ENCODE data around the gene RPL18A. TPM values are rescaled to one million over a fixed set of nuclear protein-coding genes. Genes with fewer than 3 reads are reported as not detected.

RPL18A gene
- total and polyA plus RNA-seq, 2 of the 13 experiments (the other 11 are each of a cell fraction or from before 2014, with no cell fraction given): 1,471 to 2,004 TPM

- TF ChIP-seq ZNF572 (CRISPR knock-in tag; IDR thresholded peaks at IDR 0.05) (no peak), ARNT (IDR thresholded peaks at IDR 0.05) (no peak), HOXD1 (CRISPR knock-in tag; IDR thresholded peaks at IDR 0.05) (no peak), RFX5 (IDR thresholded peaks at IDR 0.05; ENCODE audit: low read depth, low read length) (no peak), ZNF10 (CRISPR knock-in tag; IDR thresholded peaks at IDR 0.05; ENCODE audit: borderline replicate concordance, low read depth) (no peak)
Observed at GRCh38 chr19:17843908-17844490, 15.7 kb upstream of the RPL18A start (continued).

GRCh38 chr19:17846146-17846545 is 13.6 kb upstream of the RPL18A start:
- H3K9me3 ChIP-seq (ENCODE audit: low read length): no peaks in the 10 kb centered on the region
- WGBS (ENCODE audit: low lambda C conversion rate): 97% methylated on average over 8 of the region's 8 CpGs
- no peak overlapping the region for H3K4me3 ChIP-seq (replicated peaks in 1 of 3; ENCODE audit: insufficient read depth in 1 of 3, low read depth in 2 of 3, low read length in 3 of 3)
- no peaks in the 10 kb centered on the region; a peak in 1 of 5 replicates for H3K27me3 ChIP-seq (ENCODE audit: control insufficient read depth in 1 of 2, insufficient read depth in 2 of 2, low read length in 2 of 2)
- no peaks in the 10 kb centered on the region for H4K20me1 ChIP-seq (ENCODE audit: insufficient read depth, low read length)
- TF ChIP-seq ZNF629 (CRISPR knock-in tag; conservative IDR thresholded peaks at IDR 0.05) (peak; percentile 49; the same call in 1 of the 2 replicates), ZKSCAN1 (IDR thresholded peaks at IDR 0.05; ENCODE audit: low read length) (no peak)
- H3K36me3 ChIP-seq (replicated peaks in 1 of 2; ENCODE audit: control insufficient read depth in 1 of 2, insufficient read depth in 2 of 2, low read length in 2 of 2): peaks cover 0 to 2% of the 10 kb centered on the region in 2 experiments; a peak in 2 of 5 replicates
- intact Hi-C loops (cut with micrococcal nuclease; ENCODE audit: unreplicated experiment) (no loop called here), in situ Hi-C loops (cut with HindIII; ENCODE audit: extremely low pct_ligation_motif_present, low pct_unique_long_range_greater_than_20kb) (loop anchor here (5.0 kb wide), 1 partner anchor 49 kb away; the partner anchor contains the start of gene B3GNT3)
- H2AFZ ChIP-seq (ENCODE audit: low read length): no peak overlapping the region
- ChIA-PET POLR2A (no interaction called here), CTCF (ENCODE audit: low intra/inter-chr PET ratio, low total read pairs) (no interaction called here)
- DNase-seq (ENCODE audit: low spot score) (no peak), FAIRE-seq (no peak), ATAC-seq (no peak)
- no peak overlapping the region for H3K27ac ChIP-seq (ENCODE audit: extremely low read length, insufficient read depth, low read length)
- BruUV-seq (replicated peaks): no TSS peak
- H3K79me2 ChIP-seq (ENCODE audit: insufficient read depth, low read length): no peaks in the 10 kb centered on the region
- no peak overlapping the region for H3K9ac ChIP-seq (ENCODE audit: insufficient read depth, low read depth, low read length)
- no peak overlapping the region for H3K4me2 ChIP-seq (ENCODE audit: low read depth, low read length)
- peaks cover 43% of the 10 kb centered on the region for H3K4me1 ChIP-seq (ENCODE audit: insufficient read depth, low read length)

Measured in HepG2 (cell line).